Measurements from ENCODE around the gene RUBCNL. TPM values are rescaled to one million over a fixed set of nuclear protein-coding genes. Genes with fewer than 3 reads are reported as not detected.

Gene RUBCNL
- total RNA-seq, 1 experiment from 2014 or later, result not detected

DNA sequence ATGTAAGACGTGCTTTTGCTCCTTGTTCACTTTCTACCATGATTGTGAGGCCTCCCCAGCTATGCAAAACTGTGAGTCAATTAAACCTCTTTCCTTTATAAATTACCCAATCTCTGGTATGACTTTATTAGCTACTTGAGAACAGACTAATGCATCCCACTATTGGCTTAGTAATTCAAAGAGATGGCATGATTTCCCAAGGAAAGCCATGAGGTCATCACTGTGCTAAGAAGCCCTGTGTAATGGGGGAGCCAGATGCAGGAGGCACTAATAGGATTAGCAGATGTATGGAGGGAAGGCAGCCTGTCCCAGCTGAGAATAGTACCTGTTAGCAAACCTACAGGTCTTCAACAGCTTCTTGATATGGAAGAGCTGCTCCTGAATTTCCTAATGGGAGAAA is 38.1 kb downstream of the RUBCNL start:
- no peaks in the 10 kb centered on the region for H3K27me3 ChIP-seq (ENCODE audit: low read length)

GRCh38 chr13:46347277-46347676 is 39.8 kb downstream of the RUBCNL start:
- Histone ChIP-seq H3F3A (ENCODE audit: low read length, unreplicated experiment) (no peaks in the 10 kb centered on the region), H3K36me3 (ENCODE audit: low read depth, low read length) (no peaks in the 10 kb centered on the region), H3K4me3 (ENCODE audit: low read length) (no peak overlapping the region), H3K9ac (ENCODE audit: low read length) (no peak overlapping the region), H4K20me1 (ENCODE audit: low read length) (no peaks in the 10 kb centered on the region), H3K9me3 (ENCODE audit: low read length) (no peaks in the 10 kb centered on the region), H2AFZ (ENCODE audit: low read length) (no peak overlapping the region), H3K4me2 (ENCODE audit: low read length) (no peak overlapping the region), H3K79me2 (ENCODE audit: low read length) (no peaks in the 10 kb centered on the region), H3K27me3 (ENCODE audit: low read length) (no peaks in the 10 kb centered on the region), H3K27ac (ENCODE audit: low read length) (no peak overlapping the region), H3K4me1 (ENCODE audit: insufficient read depth, low read length) (no peaks in the 10 kb centered on the region), H3K9me2 (replicated peaks; ENCODE audit: low read length) (no peaks in the 10 kb centered on the region)
- no TSS peak for BruUV-seq (replicated peaks)
- no peak for TF ChIP-seq EZH2 (IDR thresholded peaks at IDR 0.05; ENCODE audit: low read length, unreplicated experiment)
- no peak for TF ChIP-seq CTCF (conservative IDR thresholded peaks at IDR 0.05; ENCODE audit: low read depth, low read length)
- TF ChIP-seq EZH2phosphoT487 (IDR thresholded peaks at IDR 0.05; ENCODE audit: borderline replicate concordance, low read length), result no peak
- intact Hi-C loops (cut with micrococcal nuclease), result no loop called here
- ATAC-seq, result no peak
- DNase-seq, result no peak
- POLR2A ChIA-PET (ENCODE audit: unreplicated experiment), result no interaction called here
- CTCF ChIA-PET, result no interaction called here

More for the DNA sequence above, 38.1 kb downstream of the RUBCNL start:
- Histone ChIP-seq H3K4me3 (ENCODE audit: low read length) (no peak overlapping the region), H3K9ac (ENCODE audit: low read length) (no peak overlapping the region), H3K9me3 (ENCODE audit: low read length) (peaks cover 2% of the 10 kb centered on the region; the same call in 1 of the 2 replicates), H4K20me1 (ENCODE audit: low read length) (no peaks in the 10 kb centered on the region), H3F3A (ENCODE audit: low read length, unreplicated experiment) (no peaks in the 10 kb centered on the region), H2AFZ (ENCODE audit: low read length) (no peak overlapping the region), H3K4me1 (ENCODE audit: insufficient read depth, low read length) (no peaks in the 10 kb centered on the region), H3K27ac (ENCODE audit: low read length) (no peak overlapping the region), H3K4me2 (ENCODE audit: low read length) (no peak overlapping the region), H3K79me2 (ENCODE audit: low read length) (no peaks in the 10 kb centered on the region), H3K9me2 (replicated peaks; ENCODE audit: low read length) (no peaks in the 10 kb centered on the region), H3K36me3 (ENCODE audit: low read depth, low read length) (no peaks in the 10 kb centered on the region)
- TF ChIP-seq EZH2phosphoT487 (IDR thresholded peaks at IDR 0.05; ENCODE audit: borderline replicate concordance, low read length) (no peak), CTCF (conservative IDR thresholded peaks at IDR 0.05; ENCODE audit: low read depth, low read length) (no peak)
- no TSS peak for BruUV-seq (replicated peaks)
- DNase-seq (no peak), ATAC-seq (no peak)
- intact Hi-C loops (cut with micrococcal nuclease), result no loop called here
- CTCF ChIA-PET, result no interaction called here
- POLR2A ChIA-PET (ENCODE audit: unreplicated experiment), result no interaction called here

DNA sequence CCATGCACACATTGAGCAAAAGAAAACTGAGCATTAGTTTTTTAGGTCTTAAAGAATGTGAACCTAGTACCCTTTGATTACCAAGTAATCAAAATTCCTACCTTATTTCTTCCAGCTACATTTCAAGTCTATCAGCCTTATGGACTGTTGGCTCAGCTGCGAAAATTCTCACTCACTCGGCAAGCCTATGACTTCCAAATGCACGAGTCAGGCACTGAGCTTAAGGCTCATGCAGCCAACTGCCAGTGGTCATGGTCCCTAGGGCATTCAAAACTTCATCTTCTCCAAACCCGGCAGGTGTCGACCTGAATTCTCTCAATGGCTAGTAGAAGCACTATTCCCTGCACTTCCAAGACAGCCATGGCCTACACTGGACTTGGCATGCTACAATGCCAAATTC is 41.2 kb downstream of the RUBCNL start:
- H3K4me2 ChIP-seq (ENCODE audit: low read length), result no peak overlapping the region
- peaks cover 6% of the 10 kb centered on the region for H3K4me1 ChIP-seq (ENCODE audit: insufficient read depth, low read length)
- H3K79me2 ChIP-seq (ENCODE audit: low read length), result no peaks in the 10 kb centered on the region
- TF ChIP-seq EZH2 (IDR thresholded peaks at IDR 0.05; ENCODE audit: low read length, unreplicated experiment) (no peak), EZH2phosphoT487 (IDR thresholded peaks at IDR 0.05; ENCODE audit: borderline replicate concordance, low read length) (no peak), CTCF (conservative IDR thresholded peaks at IDR 0.05; ENCODE audit: low read depth, low read length) (no peak)
- no peak overlapping the region for H2AFZ ChIP-seq (ENCODE audit: low read length)
- BruUV-seq (replicated peaks), result no TSS peak
- H4K20me1 ChIP-seq (ENCODE audit: low read length), result no peaks in the 10 kb centered on the region
- H3K9me2 ChIP-seq (replicated peaks; ENCODE audit: low read length), result no peaks in the 10 kb centered on the region
- no peaks in the 10 kb centered on the region for H3K36me3 ChIP-seq (ENCODE audit: low read depth, low read length)
- no peaks in the 10 kb centered on the region for H3K27me3 ChIP-seq (ENCODE audit: low read length)
- no peak overlapping the region for H3K27ac ChIP-seq (ENCODE audit: low read length)
- H3F3A ChIP-seq (ENCODE audit: low read length, unreplicated experiment), result no peaks in the 10 kb centered on the region
- no peak overlapping the region for H3K9ac ChIP-seq (ENCODE audit: low read length)
- ATAC-seq (no peak), DNase-seq (no peak)
- ChIA-PET CTCF (no interaction called here), POLR2A (ENCODE audit: unreplicated experiment) (interaction anchor here (0.6 kb wide), 1 partner anchor 743 kb away, joined by 3 read pairs; no protein-coding TSS in a partner anchor)
- no peak overlapping the region for H3K4me3 ChIP-seq (ENCODE audit: low read length)
- H3K9me3 ChIP-seq (ENCODE audit: low read length), result no peaks in the 10 kb centered on the region
- intact Hi-C loops (cut with micrococcal nuclease), result no loop called here

Data from PC-3 (cell line).